Activated CD8-positive, alpha-beta T cell treated with anti-CD3 and anti-CD28 coated beads, Interleukin-2, amount 10 ng/mL, durations not matched to agents 7 days and 5 days (primary cell): ENCODE data around the gene FMO4. TPM values are rescaled to one million over a fixed set of nuclear protein-coding genes. Genes with fewer than 3 reads are reported as not detected.

Experiments
- total RNA-seq, 2 experiments: library from RNA; stranded (reverse); gene quantifications; one replicate each; pipeline ENCODE4 v1.2.3, GENCODE V29; 2021

FMO4 gene
- total RNA-seq, 2 experiments from 2014 or later: 1.4 to 1.5 TPM

Other genes starting within 250 kb of the FMO4 start
- not detected for gene FMO3, start 223.3 kb upstream of the FMO4 start, total RNA-seq
- not detected for gene FMO2, start 128.9 kb upstream of the FMO4 start, total RNA-seq
- gene FMO1, start 65.7 kb upstream of the FMO4 start, total RNA-seq: not detected
- 100 to 1,000 TPM; 222 to 228 TPM for gene PRRC2C, start 171.3 kb downstream of the FMO4 start, total RNA-seq